Tongue (tissue), 2 donors: ENCODE measurements around the gene ATAD3B. TPM values are rescaled to one million over a fixed set of nuclear protein-coding genes. Genes with fewer than 3 reads are reported as not detected.
"Not testable (repeated sequence)": the region's sequence is repeated elsewhere in the genome, so short reads cannot be mapped to it uniquely, and the experiment has no call there.

Source experiments
- DNase-seq: peaks from one replicate; pipeline ENCODE4 v3.0.0-alpha.2; 2015
- total RNA-seq: library from RNA; depleted of rRNA; stranded (reverse); fragments of >200 nt; gene quantifications from one replicate; pipeline ENCODE4 v1.2.3, GENCODE V29; 2014

ATAD3B gene
- total RNA-seq = 10.5 TPM

DNA sequence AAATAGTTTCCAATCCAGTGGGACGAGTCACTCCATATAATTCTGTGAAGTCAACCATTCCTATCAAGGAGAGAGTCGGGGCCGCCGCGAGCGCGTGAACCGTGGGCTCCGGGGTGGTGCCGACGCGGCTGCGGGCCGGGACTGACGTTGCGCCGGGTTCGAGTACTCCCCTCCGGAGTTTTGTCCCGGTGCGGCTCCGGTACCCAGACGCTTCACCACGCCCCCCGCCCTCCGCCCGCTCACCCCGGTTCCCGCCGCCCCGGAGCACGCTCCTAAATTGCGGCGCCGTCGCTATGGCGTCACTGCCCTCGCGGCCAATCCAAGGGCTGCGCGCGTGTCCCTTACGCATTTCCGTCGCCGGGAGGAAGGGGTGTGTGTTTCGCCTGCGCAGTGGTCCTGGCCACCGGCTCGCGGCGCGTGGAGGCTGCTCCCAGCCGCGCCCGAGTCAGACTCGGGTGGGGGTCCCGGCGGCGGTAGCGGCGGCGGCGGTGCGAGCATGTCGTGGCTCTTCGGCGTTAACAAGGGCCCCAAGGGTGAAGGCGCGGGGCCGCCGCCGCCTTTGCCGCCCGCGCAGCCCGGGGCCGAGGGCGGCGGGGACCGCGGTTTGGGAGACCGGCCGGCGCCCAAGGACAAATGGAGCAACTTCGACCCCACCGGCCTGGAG, at the start of gene ATAD3B:
ATAD3B (plus strand) TSS at position 377 of the 664 bp plus-strand sequence; CDS start at position 497, 120 bp downstream.
- DNase-seq = peak; percentile 97

- DNase-seq = no peak
These were observed 49.6 kb upstream of the ATAD3B start for GRCh38 chr1:1421907-1422464.

DNA sequence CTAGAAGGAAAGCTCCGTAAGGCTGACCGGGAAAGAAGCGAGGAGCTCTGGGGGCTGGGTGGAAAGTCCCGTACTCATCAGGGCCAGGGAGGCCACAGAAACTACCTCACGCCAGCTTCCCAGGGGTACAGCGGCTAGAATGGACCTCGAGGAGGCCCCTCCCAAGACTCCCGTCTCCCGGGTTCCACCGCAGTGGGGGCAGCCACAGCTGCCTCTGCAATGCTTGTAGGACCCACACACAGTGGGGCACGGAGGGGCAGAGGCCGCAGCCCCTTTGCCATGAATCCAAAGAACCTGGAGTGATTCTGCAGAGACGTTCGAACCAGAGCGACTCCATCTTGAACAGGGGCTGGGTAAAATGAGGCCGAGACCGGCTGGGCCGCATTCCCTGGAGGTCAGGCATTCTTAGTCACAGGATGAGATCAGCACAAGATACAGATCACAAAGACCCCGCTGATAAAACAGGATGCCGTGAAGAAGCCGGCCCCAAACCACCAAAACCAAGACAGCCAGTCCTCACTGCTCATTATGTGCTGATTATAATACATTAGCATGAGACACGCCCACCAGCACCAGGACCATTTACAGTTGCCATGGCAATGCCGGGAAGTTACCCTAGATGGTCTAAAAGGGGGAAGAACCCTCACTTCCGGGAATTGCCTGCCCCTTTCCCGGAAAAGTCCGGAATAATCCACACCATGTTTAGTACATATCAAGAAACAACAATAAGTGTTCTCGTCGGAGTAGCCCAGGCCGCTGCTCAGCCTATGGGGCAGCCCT, 48.9 kb upstream of the ATAD3B start:
- no peak for DNase-seq

- no peak for DNase-seq
These were observed 48.3 kb upstream of the ATAD3B start for GRCh38 chr1:1423245-1423597.

DNA sequence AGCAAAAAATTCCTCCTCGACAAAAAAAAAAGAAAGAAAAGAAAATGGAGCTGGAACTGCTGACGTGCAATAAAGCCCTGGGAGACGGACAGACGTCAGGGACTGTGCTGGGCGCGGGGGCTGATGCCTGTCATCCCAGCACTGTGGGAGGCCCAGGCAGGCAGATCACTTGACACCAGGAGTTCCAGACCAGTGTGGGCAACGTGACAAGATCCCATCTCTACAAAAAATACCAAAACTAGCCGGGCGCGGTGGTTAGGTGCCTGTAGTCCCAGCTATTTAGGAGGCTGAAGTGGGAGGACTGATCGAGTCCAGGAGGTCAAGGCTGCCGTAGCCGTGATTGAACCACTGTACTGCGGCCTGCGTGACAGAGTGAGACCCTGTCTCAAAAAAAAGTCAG, 46.9 kb upstream of the ATAD3B start:
- no peak for DNase-seq

DNA sequence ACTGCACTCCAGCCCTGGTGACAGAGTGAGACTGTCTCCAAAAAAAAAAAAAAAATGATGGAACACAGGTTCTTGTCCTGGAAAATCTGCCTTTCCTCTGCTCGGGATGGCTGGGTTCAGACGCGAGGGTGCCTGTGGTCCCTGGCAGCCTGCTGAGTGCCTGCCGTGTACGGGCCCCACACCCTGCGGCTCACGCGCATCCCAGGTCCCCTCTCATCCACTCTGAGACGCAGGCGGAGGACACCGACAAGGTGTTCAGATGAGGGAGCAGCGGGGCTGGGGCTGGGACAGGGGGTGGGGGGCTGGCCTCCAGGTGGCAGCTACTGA, 46.2 kb upstream of the ATAD3B start:
- DNase-seq = no peak

GRCh38 chr1:1425753-1426495, 45.6 kb upstream of the ATAD3B start:
- no peak for DNase-seq

DNA sequence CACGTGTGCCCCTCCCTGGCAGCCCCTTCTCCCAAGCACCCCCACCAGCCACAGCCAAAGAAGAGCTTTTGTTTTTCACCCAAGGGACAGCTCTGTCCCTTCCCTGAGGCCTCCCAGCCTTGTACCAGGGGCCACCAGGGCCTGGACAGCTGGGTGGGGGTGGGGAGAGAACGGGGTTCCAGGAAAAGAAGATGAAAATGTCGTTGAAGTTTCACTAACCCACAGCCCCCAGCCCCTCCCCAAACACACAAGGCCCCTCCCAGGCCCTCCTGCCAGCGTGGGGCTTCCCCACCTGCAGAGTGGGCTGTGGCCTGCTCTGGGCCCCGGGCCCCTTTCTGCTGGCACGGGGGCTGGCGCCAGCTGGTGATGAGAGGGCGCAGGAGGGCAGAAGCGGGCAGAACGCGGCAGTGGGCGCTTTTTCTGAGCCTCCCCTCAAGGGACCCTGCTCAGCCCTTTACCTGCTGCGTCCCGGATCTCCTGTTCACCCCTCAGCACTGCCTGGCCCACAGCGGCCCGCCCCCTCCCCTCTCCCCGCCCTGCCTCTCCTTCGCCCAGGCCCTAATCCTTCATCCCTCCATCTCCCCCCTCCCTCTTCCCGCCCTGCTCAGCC, 45.0 kb upstream of the ATAD3B start:
- DNase-seq = peak; percentile 43

GRCh38 chr1:1427106-1427819, 44.3 kb upstream of the ATAD3B start:
- DNase-seq = peak; percentile 41

DNA sequence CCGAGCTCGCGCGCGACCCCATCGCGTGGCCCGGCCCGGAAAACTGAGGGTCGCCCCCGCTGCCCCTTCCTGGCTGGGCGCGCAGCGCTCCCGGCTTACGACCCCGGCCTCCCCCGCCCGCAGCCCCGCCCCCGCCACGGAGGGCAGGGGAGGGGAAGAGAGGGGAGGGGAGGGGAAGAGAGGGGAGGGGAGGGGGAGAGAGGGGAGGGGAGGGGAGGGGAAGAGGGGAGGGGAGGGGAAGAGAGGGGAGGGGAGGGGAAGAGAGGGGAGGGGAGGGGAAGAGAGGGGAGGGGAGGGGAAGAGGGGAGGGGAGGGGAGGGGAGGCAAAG, 43.8 kb upstream of the ATAD3B start:
- DNase-seq = no peak

GRCh38 chr1:1428174-1428573, 43.4 kb upstream of the ATAD3B start:
- DNase-seq = no peak

- DNase-seq = not testable (repeated sequence)
These were observed 42.6 kb upstream of the ATAD3B start for GRCh38 chr1:1428967-1429366.

DNA sequence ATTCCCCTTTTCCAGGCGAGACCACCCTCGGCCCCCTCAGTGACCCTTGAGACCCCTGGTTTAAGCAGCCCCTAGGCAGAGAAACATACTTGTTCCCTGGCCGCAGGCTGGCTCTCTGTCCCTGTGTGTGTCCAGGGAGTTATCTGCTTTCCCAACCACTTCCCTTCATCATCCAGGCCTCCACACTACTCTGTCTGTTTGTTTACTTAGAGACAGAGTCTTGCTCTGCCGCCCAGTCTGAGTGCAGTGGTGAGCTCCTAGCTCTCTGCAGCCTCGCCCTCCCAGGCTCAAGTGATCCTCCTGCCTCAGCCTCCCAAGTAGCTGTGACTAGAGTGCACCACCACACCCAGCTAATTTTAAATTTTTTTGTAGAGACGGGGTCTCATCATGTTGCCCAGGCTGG, 41.9 kb upstream of the ATAD3B start:
- no peak for DNase-seq

- peak; percentile 95 for DNase-seq
These were observed 41.2 kb upstream of the ATAD3B start for GRCh38 chr1:1430114-1430982.

GRCh38 chr1:1430992-1431844, 40.3 kb upstream of the ATAD3B start:
- peak; percentile 42 for DNase-seq

DNA sequence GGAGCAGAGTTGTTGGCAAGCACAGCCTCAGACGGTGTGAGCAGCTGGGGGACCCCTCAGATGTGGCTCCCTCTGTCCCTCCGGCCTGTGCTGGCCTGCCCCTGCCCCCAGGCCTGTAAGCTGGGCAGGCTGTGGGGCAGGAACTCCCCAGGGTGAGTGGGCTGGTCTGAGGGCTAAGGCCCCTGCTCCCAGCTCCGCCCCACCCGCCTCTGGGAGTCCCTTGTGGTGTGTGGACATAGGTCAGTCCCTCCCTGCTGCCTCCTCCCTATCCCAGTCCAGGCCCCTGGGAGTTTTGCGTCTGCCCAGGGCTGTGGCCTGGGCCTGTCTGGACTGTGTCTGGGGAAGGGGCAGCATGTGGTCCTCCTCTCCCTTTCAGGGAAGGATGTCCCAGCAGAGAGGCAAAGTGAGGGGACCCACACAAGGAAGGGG, 39.7 kb upstream of the ATAD3B start:
- peak; percentile 39 for DNase-seq

DNA sequence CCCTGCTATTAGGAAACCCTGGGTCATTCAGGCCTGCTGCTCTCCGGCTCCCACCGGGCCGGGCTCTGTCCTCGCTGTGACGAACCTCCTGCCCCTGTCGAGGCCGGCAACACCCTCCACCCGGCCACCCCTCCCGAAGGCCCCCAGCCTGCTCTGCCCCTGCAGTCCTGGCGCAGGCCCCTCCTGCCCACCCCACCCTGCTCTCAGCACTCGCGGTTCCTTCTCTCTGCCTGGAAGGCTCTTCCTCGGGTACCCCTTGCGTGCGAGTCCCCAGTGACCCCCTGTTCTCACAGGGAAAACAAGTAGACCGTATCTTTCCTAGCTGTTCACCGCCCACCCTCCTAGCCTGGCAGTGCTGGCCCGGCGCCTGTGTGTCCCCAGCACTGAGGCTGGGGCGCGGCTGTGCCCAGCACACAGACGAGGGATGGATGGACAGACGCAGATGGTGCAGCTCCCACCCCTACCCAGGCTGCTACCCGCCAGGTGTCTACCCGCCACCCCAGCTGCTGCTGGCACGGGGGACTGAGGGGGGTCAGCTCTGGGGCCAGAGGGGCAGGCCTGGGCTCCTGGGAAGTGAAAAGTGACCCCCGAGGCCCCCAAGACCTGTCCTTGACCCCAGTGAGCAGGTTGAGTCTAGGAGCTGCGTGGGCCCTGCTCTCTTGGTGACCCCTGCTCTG, 39.2 kb upstream of the ATAD3B start:
- DNase-seq = peak; percentile 94

DNA sequence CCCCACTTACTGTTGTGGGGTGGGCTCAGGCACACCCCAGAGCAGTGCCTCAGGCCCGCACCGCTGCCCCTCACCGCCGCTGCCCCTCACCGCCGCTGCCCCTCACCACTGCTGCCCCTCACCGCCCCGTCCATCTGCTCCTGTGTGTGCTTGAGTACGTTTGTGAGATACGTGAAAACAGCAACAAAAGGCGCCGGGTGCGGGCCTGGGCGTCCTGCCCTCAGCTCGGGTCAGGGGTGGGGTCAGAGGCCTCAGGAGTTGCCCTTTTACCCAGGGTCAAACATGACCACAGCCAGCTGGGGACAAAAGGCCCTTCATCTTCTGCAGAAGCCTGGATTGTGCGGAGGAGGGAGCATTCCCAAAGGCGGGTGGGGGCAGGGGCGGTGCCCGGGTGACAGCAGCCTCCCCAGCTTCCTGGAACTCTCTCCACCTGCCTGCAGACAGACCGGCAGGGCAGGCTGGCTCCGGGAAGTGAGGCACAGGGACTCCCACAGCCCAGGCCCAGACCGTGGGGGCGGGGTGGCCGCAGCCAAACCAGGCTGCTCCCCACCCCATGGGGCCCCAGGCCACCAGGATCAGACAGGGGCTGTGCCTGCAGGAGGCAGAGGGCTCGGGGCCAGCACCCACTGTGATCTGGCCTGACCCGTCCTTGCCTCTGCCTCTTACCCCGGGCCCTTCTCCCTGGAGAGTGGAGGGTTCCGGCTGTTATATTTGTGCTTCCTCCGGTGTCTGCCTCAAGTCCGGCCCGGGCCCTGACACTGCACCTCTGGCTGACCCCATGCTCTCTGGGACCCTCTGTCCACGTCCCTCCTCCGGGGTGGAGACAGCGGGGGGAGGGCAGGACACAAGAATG, 38.4 kb upstream of the ATAD3B start:
- peak; percentile 86 for DNase-seq

DNA sequence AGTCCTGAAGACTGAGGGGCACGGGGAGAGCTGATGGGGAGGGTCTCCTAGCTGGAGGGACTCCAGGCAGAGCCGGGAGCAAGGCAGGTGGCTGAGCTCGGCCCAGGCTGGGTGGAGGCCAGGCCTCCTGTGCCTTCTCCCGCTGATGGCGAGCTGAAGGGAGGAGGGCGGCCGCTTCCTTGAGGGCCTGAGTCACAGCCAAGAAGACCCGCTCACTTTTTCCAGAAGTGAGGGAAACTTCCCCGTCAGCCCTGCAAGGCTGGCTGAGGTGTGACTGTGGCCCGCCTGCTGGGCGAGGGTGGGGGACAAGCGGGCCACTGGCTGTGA, 37.8 kb upstream of the ATAD3B start:
- DNase-seq = peak; percentile 80
